Lung (tissue), 12 donors: ENCODE data around the gene MROH9. TPM values are rescaled to one million over a fixed set of nuclear protein-coding genes. Genes with fewer than 3 reads are reported as not detected.

ENCODE experiments used
- ATAC-seq: fragments of 200-7000 bp; cut with Tn5 transposase; one replicate; pipeline ENCODE4 v1.9.1; 2020; ENCODE audit warnings: moderate number of reproducible peaks; ENCODE audit not compliant: insufficient read depth, low FRiP score
- DNase-seq, 3 donors: peaks; one replicate each; pipeline ENCODE4 v3.0.0-alpha.2; 2013 to 2017
- H3K27ac ChIP-seq, 2 donors: one replicate each; pipeline ENCODE4 v1.5.1; 2013; ENCODE audit warnings: mild to moderate bottlenecking in 2 of 2, moderate library complexity in 2 of 2, control low read depth in 1 of 2, inconsistent platforms in 1 of 2, low read depth in 1 of 2, low read length in 1 of 2
- H3K27me3 ChIP-seq, 3 donors: one replicate each; pipeline ENCODE4 v1.5.1; 2013; ENCODE audit warnings: low read length in 2 of 3; ENCODE audit not compliant: control insufficient read depth in 3 of 3, insufficient read depth in 3 of 3
- H3K36me3 ChIP-seq, 4 donors: one replicate each; pipeline ENCODE4 v1.5.1; 2013; ENCODE audit warnings: low read length in 4 of 4, mild to moderate bottlenecking in 1 of 4, moderate library complexity in 1 of 4; ENCODE audit not compliant: control insufficient read depth in 4 of 4, insufficient read depth in 4 of 4
- H3K4me1 ChIP-seq, 5 donors: one replicate each; pipeline ENCODE4 v1.5.1; 2013; ENCODE audit warnings: low read length in 5 of 5, mild to moderate bottlenecking in 2 of 5, moderate library complexity in 1 of 5; ENCODE audit not compliant: control insufficient read depth in 5 of 5, insufficient read depth in 5 of 5
- H3K4me3 ChIP-seq: one replicate; pipeline ENCODE4 v1.5.1; 2013; ENCODE audit warnings: mild to moderate bottlenecking, control low read depth, moderate library complexity
- H3K9ac ChIP-seq, 2 donors: one replicate each; pipeline ENCODE4 v1.5.1; 2013; ENCODE audit warnings: low read length in 2 of 2, control low read depth in 1 of 2; ENCODE audit not compliant: insufficient read depth in 1 of 2
- H3K9me3 ChIP-seq, 4 donors: one replicate each; pipeline ENCODE4 v1.5.1; 2013; ENCODE audit warnings: low read length in 3 of 4, mild to moderate bottlenecking in 1 of 4, moderate library complexity in 1 of 4; ENCODE audit not compliant: control insufficient read depth in 4 of 4, insufficient read depth in 3 of 4
- WGBS, 2 donors: extraction: QIAGEN DNeasy Blood & Tissue Kit; methylation state at CpG; one replicate each; pipeline ENCODE4 v1.1.7; 2013; 5-methylcytosine and 5-hydroxymethylcytosine counted together
- polyA plus RNA-seq, 2 donors: library from polyadenylated mRNA; stranded (reverse); fragments of 200-250 nt; gene quantifications; one replicate each; pipeline ENCODE4 v1.2.1, GENCODE V29; 2013
- total RNA-seq, 2 donors: library from RNA; depleted of rRNA in 1 of 2; stranded (reverse); fragments of >200 nt in 1 of 2; gene quantifications; one replicate each; pipeline ENCODE4 v1.2.1, GENCODE V29; 2014 to 2021
- TF ChIP-seq, protein P1 (sequence below): IDR thresholded peaks from 2 replicates; pipeline ENCODE4 v1.5.1; 2012; ENCODE audit warnings: mild to moderate bottlenecking; ENCODE audit errors: control extremely low read depth, extremely low read depth
- donor health status: control.
- donor health status: control.
- donor health status: Bipolar disorder and iron deficiency.
- donor health status: healthy.
- donor health status: DM: yes; HTN: yes; CAD: no.

The MROH9 gene
- total and polyA plus RNA-seq, 4 donors, result 0.49 to 11.6 (median 2.1) TPM

DNA sequence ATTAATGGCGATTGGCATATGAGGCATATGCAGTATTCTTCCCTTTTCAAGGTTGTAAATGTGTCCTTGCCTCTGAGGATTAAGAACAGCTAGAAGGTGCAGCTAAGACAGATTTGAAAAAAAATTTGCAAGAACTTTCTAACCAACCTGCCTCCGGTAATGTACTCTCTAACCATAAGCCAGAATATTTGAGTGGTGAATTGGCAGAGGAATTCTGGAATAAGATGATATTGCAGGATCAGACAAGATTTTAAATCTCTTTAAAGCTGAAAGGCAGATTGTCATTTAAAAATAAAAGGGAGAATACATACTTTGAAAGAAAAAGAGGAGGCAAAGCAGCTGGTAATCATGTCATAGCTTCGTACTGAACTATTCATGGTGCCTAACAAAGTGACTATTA, 29.2 kb downstream of the MROH9 start:
- 79 to 91% methylated on average over 3 of the region's 3 CpGs for WGBS, 2 donors
- TF ChIP-seq, protein P1, sequence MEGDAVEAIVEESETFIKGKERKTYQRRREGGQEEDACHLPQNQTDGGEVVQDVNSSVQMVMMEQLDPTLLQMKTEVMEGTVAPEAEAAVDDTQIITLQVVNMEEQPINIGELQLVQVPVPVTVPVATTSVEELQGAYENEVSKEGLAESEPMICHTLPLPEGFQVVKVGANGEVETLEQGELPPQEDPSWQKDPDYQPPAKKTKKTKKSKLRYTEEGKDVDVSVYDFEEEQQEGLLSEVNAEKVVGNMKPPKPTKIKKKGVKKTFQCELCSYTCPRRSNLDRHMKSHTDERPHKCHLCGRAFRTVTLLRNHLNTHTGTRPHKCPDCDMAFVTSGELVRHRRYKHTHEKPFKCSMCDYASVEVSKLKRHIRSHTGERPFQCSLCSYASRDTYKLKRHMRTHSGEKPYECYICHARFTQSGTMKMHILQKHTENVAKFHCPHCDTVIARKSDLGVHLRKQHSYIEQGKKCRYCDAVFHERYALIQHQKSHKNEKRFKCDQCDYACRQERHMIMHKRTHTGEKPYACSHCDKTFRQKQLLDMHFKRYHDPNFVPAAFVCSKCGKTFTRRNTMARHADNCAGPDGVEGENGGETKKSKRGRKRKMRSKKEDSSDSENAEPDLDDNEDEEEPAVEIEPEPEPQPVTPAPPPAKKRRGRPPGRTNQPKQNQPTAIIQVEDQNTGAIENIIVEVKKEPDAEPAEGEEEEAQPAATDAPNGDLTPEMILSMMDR, result no peak
- Histone ChIP-seq H3K27me3 (no peaks in the 10 kb centered on the region), H3K9ac (no peak overlapping the region), H3K27ac (no peak overlapping the region), H3K9me3 (no peaks in the 10 kb centered on the region), H3K36me3 (no peaks in the 10 kb centered on the region), H3K4me3 (no peak overlapping the region), H3K4me1 (peaks cover 0 to under 1% (median 0%) of the 10 kb centered on the region in 5 donors)
- DNase-seq, result no peak
- ATAC-seq, result no peak

DNA sequence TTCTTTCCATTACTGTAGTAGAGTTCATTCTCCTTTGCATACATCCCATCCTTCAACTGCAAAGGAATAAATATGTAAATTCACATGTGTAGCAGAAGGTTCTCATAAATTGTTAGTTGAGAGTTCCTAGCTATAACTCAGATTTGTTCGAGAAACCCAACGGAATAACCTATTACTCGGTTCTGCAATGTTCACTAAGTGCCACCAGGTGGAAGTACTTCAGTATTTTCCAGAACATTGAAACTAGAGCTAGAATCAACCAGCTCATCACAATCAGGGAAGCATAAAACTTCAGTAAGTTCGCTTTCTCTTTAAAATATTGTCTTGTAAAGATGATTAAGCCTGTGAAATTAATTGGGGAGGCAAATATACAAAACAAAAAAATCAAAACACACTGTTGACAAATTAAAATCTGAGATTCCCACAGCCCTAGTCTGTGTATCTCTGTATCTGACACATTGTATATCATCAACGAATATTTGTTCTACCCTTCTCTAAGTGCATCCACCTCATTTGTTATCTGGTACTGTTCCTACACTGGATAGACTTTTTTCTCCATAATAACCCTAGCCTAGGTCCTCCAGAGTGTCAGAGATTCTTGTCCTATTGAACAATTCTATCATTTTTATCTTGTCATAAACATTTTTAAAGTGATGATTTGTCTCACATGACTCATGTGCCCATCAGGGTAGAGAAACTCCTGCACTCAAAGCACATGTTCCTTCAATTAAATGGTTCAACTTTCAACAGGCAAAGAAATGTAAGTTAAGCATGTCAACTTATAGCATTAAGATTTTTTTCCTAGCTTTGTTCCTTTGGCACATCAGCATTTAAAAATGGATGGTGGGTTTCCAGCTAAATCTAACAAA, 31.9 kb downstream of the MROH9 start:
- no peak overlapping the region for H3K27ac ChIP-seq
- H3K27me3 ChIP-seq, result no peaks in the 10 kb centered on the region
- no peaks in the 10 kb centered on the region for H3K36me3 ChIP-seq
- no peak overlapping the region for H3K4me3 ChIP-seq
- TF ChIP-seq, protein P1, result peak; percentile 41
- peaks cover 0 to 5% (median 0%) of the 10 kb centered on the region in 5 donors for H3K4me1 ChIP-seq
- 22 to 28% methylated on average over 5 of the region's 5 CpGs for WGBS, 2 donors
- H3K9me3 ChIP-seq, result no peaks in the 10 kb centered on the region
- DNase-seq, result peak in 2 of 3 donors; percentile 75 to 82
- ATAC-seq, result no peak
- no peak overlapping the region for H3K9ac ChIP-seq

DNA sequence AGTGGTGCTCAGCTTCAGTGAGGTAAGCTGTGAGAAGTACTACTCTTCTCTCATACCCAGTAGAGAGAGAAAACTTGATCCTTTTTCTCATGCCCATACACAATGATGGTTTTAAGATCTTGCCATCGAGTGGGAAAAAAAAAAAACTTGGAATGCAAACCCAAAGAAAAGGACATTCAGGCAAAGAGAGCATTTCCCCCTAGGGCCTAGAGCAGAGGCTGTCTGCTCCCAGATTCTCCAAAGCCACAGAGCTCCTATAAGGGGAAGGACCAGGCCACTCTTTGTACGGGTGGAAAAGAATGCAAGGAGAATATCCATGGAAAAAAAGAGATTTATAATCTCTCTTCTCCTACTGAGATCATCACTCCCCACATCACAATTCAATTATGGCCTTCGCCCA, 34.9 kb downstream of the MROH9 start:
- H3K4me3 ChIP-seq, result no peak overlapping the region
- H3K27ac ChIP-seq, result no peak overlapping the region
- no peaks in the 10 kb centered on the region for H3K36me3 ChIP-seq
- 69 to 85% methylated on average over 3 of the region's 3 CpGs for WGBS, 2 donors
- ATAC-seq (no peak), DNase-seq (no peak)
- H3K9ac ChIP-seq, result no peak overlapping the region
- H3K4me1 ChIP-seq, result peaks cover 0 to 5% (median 0%) of the 10 kb centered on the region in 5 donors
- TF ChIP-seq, protein P1, result no peak
- H3K27me3 ChIP-seq, result no peaks in the 10 kb centered on the region
- H3K9me3 ChIP-seq, result no peaks in the 10 kb centered on the region
